Activated CD8-positive, alpha-beta memory T cell treated with anti-CD3 and anti-CD28 coated beads, Interleukin-2, amount 50 U/mL, for 4 hours (primary cell): Measurements from ENCODE around the gene STX4.
A peak's percentile ranks its signal among the peaks of the same experiment; 100 is the strongest.

ENCODE experiments used
- DNase-seq: peaks from one replicate; pipeline ENCODE4 v3.0.0-alpha.2; 2020

Gene STX4

GRCh38 chr16:31071861-31072260 is 38.5 kb downstream of the STX4 start:
- no peak for DNase-seq

DNA sequence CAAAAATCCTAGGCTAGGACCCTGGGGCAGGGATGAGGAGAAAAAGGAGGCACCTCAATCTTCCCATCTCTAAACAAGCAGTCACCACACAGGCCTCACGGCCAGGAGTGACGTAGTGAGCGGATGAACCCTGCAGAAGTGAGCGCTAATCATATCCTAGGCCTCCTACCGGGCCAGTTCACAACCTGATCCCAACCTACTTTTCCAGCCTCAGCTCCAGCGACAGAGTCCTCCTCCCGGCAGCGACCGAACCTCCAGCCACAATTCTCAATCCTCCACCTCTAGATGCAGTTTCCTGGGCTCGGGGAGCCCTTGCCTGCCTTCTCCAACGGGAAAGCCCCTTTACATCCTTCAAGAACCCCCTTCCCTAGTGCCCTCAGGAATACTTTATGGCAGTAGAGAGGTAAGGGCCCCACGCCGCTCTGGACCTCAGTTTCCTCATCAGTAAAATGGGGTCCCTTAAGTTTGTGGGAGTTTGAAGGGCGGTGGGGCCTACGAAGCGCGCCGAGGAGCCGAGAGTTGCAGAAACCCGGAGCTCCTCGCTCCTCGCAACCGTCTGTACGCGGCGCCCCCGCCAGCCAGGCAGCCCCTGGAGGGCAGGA is 39.3 kb downstream of the STX4 start:
- DNase-seq, result no peak

DNA sequence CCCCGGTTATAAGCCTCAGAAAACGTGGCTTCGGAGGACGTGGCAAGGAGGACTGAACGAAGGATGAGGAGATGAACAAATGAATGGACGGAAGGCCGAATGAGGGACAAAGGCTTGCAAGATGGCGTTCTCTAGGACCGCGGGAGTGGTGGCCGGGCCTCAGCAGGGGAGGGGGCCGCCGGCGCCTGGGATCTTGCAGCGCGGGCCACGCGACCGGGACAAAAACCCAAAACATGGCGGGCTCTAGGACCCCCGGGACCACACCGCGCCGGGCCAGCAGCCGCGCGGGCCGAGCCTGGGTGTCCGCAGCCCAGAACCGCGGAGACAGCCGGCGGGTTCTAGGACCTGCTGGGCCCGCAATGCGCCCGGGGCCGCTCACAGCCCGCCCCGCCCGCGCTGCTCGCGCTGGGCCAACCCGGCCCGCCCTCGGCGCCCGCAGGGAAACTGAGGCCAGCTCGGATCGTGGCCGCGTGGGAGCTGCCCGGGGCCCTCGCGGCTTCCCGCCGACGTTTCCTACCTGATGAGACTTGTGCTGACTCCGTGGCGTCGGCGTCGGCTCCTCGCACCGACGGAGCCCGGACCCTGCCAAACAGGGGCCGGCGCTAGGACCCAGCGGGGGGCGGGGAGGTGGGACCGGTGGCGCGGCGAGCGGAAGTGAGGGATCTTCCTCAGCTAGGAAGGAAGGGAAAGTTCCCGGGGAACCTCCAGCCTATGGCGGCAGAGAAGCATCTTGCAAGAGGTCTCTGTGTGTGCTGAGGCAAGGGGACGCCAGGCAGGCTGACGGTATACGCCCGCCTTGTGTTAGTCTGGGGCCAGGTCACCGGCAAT is 40.0 kb downstream of the STX4 start:
- DNase-seq, result peak; percentile 84

DNA sequence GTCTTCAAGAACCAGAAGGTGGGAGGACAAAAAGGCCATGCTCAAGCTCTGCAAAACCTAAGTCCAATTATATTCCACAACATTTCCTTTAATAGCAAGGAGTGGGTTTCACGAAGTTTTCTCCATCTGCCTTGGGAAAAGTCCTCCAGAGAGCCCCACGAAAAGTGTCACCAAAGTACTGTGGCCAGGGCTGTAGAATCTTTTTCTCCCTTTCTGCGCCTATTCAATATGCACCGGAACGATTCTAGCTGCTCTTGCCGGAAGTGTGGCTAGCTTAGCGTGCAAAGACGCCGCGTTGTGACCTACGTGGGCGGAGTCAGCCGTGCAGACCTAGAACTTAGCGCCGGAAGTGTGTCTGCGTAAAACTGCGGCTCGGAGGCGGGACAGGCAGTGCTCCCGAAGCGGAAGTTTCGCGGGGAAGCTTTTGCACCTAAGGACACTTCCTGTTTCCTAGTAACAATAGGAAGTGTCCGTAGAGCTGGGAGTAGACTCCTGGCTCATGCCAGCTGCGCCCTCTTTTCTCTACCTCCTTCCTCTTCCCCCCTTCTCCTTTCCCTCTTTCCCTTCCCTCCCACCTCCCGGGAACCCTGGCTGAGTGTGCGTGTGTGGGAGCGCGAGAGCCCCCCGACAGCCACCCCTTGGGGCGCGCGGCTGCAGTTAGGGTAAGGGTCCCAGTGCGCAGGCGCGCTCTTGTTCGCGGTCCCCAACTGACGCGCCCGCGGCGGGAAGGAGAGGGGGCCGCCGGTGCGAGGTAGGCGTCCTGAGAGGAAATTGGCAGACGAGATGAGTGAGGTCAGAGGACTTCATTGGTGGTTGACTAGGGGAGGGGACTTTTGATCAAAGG is 40.8 kb downstream of the STX4 start, which contains the start of the genes ZNF646 and ZNF668:
Gene ZNF646 (plus strand): TSS at position 453 of the 844 bp plus-strand sequence. CDS start 1,903 bp downstream, outside the sequence.
Gene ZNF668 (minus strand): TSS at position 271 of the 844 bp plus-strand sequence. CDS start 9,781 bp downstream, outside the sequence.
- peak; percentile 97 for DNase-seq

GRCh38 chr16:31074814-31075183 is 41.4 kb downstream of the STX4 start:
- DNase-seq, result no peak

DNA sequence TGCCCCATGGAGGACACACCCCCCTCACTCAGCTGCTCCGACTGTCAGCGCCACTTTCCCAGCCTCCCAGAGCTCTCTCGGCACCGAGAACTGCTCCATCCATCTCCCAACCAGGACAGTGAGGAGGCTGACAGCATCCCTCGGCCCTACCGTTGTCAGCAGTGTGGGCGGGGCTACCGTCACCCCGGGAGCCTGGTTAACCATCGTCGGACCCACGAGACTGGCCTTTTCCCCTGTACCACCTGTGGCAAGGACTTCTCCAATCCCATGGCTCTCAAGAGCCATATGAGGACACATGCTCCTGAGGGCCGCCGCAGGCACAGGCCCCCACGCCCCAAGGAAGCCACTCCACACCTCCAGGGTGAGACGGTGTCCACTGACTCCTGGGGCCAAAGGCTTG is 43.0 kb downstream of the STX4 start:
- no peak for DNase-seq

DNA sequence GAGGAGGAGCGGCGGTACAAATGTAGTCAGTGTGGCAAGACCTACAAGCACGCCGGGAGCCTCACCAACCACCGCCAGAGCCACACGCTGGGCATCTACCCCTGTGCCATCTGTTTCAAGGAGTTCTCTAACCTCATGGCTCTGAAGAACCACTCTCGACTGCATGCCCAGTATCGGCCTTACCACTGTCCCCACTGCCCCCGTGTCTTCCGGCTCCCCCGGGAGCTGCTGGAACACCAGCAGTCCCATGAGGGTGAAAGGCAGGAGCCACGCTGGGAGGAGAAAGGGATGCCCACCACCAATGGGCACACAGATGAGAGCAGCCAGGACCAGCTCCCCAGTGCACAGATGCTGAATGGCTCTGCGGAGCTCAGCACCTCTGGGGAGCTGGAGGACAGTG is 43.7 kb downstream of the STX4 start:
- DNase-seq, result no peak

DNA sequence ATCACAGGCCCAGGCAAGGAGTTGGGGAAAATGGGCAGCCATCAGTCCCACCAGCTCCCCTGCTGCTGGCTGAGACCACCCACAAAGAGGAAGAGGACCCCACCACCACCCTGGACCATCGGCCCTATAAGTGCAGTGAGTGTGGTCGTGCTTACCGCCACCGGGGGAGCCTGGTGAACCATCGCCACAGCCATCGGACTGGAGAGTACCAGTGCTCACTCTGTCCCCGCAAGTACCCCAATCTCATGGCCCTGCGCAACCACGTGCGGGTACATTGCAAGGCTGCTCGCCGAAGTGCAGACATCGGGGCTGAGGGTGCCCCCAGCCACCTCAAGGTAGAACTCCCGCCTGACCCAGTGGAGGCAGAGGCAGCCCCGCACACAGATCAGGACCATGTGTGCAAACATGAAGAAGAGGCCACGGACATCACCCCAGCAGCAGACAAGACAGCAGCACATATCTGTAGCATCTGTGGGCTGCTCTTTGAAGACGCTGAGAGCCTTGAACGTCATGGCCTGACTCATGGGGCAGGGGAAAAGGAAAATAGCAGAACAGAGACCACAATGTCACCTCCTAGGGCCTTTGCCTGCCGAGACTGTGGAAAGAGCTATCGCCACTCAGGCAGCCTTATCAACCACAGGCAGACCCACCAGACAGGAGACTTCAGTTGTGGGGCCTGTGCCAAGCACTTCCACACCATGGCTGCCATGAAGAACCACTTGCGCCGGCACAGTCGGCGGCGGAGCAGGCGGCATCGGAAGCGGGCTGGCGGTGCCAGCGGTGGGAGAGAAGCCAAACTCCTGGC is 44.4 kb downstream of the STX4 start:
- no peak for DNase-seq

GRCh38 chr16:31078597-31079341 is 45.4 kb downstream of the STX4 start:
- no peak for DNase-seq

- DNase-seq, result no peak
These were observed 46.1 kb downstream of the STX4 start for GRCh38 chr16:31079342-31079944.

DNA sequence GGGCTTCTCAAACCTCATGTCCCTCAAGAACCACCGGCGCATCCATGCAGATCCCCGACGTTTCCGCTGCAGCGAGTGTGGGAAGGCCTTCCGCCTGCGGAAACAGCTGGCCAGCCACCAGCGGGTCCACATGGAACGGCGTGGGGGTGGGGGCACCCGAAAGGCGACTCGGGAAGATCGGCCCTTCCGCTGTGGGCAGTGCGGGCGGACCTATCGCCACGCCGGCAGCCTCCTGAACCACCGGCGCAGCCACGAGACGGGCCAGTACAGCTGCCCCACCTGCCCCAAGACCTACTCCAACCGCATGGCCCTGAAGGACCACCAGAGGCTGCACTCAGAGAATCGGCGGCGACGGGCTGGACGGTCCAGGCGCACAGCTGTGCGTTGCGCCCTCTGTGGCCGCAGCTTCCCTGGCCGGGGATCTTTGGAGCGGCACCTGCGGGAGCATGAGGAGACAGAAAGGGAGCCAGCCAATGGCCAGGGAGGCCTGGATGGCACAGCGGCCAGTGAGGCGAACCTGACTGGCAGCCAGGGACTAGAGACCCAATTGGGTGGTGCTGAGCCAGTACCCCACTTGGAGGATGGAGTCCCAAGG is 46.8 kb downstream of the STX4 start:
- DNase-seq, result no peak

- no peak for DNase-seq
These were observed 47.5 kb downstream of the STX4 start for GRCh38 chr16:31080756-31081419.

GRCh38 chr16:31081428-31082351 is 48.3 kb downstream of the STX4 start:
- no peak for DNase-seq

DNA sequence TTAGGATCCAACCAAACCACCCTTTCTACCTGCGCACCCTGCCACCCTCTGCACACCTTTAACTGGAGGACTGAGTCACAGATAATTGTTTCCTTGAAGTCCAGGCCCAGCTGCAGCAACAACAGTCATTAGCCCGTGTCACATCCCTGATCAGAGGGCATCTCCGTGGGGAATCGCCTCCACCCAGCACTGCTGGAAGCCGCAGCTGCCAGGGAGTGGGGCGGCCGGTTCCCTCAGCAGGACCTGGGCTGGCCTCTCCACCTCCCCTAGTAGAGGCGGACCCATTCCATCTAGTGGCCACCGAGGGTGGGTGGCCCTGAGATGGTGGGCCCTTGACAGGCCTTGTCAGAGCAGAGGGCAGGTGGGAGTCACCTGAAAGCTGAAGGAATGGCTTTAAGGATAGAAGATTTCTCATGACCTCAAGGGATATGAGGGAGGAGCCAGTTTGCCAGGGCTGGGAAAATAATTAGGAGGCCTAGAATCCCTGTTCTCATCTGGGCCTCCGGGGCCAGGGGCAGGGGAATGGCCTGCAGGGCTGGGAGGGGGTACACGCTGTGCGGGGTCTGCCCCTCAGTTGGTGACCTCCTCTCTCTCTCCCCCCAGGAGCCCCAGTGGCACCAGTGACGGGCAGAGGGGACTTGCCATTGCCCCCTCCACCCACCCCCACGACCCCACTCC is 49.1 kb downstream of the STX4 start:
- no peak for DNase-seq

- DNase-seq, result no peak
These were observed 49.7 kb downstream of the STX4 start for GRCh38 chr16:31083081-31083480.

- no peak for DNase-seq
These were observed 50.2 kb downstream of the STX4 start for GRCh38 chr16:31083556-31083955.

DNA sequence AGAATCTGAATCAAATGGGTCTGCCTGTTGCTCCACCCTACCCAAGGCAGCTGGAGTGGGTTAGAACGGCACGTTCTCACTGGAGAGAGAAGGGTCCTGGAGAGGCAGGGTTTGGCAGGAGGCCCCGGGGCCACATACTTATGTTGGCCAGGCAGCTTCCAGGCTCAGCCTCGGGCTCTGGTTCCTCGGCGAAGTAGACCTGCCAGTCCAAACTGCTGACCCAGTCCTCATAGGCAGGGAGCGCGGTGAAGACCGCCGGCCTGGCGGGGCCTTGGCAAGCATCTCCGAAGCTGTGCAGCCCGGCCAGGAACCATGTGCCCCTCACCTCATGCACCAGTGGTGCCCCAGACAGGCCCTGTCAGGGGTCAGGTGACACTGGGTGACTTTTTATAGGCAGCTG is 50.6 kb downstream of the STX4 start:
- no peak for DNase-seq

- DNase-seq, result no peak
These were observed 51.4 kb downstream of the STX4 start for GRCh38 chr16:31084584-31085302.
